ENCODE results near the gene MKNK2. TPM values are rescaled to one million over a fixed set of nuclear protein-coding genes. Genes with fewer than 3 reads are reported as not detected.
A peak's percentile ranks its signal among the peaks of the same experiment; 100 is the strongest.

The MKNK2 gene
- total RNA-seq, 1 experiment from 2014 or later: 80.9 TPM

- DNase-seq (ENCODE audit: low read depth): peak; percentile 96
These were observed 18.6 kb downstream of the MKNK2 start for GRCh38 chr19:2032296-2032941.

DNA sequence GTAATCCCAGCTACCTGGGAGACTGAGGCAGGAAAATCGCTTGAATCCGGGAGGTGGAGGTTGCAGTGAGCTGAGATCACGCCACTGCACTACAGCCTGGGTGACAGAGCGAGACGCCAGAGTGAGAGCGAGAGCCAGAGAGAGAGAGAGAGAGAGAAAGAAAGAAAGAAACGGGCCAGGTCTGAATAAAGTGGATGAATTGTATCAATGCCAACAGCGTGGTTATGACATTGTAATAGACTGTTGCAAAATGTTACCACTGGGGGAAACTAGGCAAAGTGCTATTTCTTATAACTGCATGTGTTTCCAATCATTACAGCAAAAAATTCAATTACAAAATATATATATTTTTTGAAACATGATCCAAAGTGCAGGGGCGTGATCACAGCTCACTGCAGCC is 23.7 kb downstream of the MKNK2 start:
- peak; percentile 59 for DNase-seq (ENCODE audit: low read depth)

DNA sequence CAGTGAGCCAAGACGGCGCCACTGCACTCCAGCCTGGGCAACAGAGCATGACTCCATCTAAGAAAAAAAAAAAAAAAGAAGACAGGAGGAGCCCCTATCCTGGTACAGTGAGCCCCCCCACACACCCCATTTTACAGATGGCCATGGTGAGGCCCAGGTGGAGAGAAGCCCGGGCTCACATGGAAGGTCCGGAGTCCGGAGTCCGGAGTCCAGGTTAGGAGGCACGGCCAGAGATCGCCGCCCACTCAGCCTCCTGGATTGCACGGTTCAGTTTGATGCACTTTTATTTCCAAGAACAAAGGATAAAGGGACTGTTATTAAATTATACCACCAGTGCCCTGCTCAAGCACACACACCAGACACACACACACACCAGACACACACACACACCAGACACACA is 24.3 kb downstream of the MKNK2 start:
- no peak for DNase-seq (ENCODE audit: low read depth)

DNA sequence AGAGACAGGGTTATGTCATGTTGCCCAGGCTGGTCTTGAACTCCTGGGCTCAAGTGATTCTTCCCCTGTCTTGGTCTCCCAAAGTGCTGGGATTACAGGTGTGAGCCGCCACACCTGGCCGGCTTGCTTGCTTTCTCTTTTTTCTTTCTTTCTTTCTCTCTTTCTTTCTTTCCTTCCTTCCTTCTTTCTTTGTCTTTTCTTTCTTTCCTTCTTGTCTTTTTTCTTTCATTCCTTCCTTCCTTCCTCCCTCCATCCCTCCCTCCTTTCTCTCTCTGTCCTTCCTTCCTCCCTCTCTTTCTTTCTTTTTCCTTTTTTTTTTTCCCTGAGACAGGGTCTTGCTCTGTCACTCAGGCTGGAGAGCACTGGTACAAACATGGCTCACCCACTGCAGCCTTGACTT is 28.8 kb downstream of the MKNK2 start:
- DNase-seq (ENCODE audit: low read depth): no peak

DNA sequence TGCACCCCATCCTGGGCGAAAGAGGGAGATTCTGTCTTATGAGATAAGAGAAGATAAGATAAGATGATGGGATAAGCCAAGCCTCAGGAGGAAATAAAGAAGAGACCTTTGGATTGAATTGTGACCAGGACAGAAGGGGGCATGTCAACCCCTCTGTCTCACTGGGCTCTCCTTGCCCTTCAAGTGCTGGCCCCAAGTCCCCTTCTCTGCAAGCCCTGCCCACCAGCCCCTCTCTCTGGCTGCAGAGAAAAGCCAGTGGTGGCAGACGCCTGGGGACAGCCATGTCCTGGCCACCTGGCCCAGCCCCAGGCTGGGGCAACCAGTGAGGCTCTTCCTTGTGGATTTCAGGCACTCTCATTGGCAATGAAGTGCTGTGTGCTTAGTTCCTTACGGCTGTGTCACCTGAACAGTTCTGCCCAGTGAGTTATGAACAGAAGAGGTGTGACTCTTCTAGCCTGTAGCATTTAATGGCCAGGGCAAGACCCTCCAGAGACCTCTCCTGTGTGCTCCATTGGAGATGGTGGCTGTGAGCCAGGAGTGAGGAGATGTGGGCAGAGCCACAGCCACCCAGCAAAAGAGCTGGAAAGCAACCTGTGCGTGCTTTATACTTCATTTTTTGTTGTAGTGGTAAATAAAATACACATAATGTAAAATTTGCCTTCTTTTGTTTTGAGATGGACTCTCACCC is 29.4 kb downstream of the MKNK2 start:
- DNase-seq (ENCODE audit: low read depth): no peak

DNA sequence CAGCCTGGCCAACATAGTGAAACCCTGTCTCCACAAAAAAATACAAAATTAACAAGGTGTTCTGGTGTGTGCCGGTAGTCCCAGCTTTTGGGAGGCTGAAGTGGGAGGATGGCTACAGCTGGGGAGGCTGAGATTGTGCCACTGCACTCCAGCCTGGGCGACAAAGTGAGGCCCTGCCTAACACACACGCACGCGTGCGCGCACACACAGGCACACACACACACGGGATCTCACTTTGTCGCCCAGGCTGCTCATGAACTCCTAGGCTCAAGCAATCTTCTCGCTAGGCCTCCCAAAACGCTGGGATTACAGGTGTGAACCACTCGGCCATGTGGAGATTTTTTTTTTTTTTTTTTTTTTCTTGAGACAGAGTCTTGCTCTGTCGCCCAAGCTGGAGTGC is 32.3 kb downstream of the MKNK2 start:
- no peak for DNase-seq (ENCODE audit: low read depth)

DNA sequence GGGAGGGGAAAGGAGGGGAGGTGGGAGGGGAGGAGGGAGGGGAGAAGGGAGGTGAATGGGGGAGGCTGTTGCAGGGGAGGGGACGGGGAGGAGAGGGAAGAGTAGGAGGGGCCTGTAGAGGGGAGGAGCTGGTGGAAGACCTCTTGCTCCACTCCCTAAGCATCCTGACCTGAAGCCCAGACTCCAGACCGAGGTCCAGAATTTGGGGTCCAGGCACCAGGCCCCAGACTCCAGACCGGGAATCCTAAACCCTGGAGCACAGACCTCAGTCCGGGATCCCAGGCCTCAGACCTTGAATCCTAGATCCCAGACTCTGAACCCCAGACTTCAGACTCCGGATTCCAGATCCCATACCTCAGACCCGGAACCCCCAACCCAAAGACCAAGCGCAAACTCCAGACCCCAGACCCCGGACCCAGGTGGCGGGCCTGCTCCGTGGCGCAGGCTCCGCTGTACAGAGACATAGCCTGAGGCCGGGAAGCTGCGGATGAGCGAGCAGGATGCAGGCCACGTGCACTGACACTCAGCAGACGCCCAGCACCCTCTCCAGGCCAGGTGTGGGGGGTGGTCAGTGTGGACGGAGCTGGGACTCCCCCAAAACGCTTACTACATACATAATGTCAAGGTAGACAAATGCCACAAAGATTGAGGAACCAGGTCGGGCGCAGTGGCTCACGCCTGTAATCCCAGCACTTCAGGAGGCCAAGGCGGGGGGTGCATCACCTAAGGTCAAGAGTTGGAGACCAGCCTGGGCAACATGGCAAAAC is 34.8 kb downstream of the MKNK2 start:
- DNase-seq (ENCODE audit: low read depth): peak; percentile 74

DNA sequence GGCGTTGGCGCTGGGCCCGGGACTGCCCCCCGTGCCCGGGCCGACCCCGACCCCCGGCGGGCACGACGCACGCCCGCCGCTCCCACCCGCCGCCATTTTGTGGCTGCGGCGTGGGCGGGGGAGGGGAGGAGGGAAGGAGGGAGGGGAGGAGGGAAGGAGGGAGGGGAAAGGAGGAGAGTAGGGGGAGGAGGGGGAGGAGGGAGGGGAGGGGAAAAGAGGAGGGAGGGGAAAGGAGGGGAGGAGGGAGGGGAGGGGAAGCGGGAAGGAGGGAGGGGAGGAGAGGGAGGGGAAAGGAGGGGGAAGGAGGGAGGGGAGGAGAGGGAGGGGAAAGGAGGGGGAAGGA is 35.5 kb downstream of the MKNK2 start, which contains the start of gene BTBD2:
Gene BTBD2, minus strand, starts transcription at position 107 of the 343 bp plus-strand sequence. Its CDS starts 11 bp downstream, at position 96.
- DNase-seq (ENCODE audit: low read depth): peak; percentile 51

- DNase-seq (ENCODE audit: low read depth): no peak
These were observed 36.1 kb downstream of the MKNK2 start for GRCh38 chr19:2014731-2015607.

GRCh38 chr19:2014131-2014571 is 36.9 kb downstream of the MKNK2 start:
- no peak for DNase-seq (ENCODE audit: low read depth)

DNA sequence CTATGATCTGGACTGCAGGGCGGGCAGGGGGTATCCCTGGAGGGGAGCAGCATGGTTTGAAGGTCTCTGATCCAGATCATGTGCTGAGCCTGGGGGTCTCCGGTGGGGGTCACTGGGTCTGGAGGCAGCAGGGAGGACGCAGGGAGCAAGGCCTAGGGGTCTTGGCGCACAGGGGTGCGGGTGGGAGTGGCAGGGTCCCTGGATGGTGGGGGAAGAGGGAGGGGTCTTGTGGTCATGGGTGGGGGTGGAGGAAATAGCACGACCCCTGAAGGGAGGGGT is 37.4 kb downstream of the MKNK2 start:
- no peak for DNase-seq (ENCODE audit: low read depth)

DNA sequence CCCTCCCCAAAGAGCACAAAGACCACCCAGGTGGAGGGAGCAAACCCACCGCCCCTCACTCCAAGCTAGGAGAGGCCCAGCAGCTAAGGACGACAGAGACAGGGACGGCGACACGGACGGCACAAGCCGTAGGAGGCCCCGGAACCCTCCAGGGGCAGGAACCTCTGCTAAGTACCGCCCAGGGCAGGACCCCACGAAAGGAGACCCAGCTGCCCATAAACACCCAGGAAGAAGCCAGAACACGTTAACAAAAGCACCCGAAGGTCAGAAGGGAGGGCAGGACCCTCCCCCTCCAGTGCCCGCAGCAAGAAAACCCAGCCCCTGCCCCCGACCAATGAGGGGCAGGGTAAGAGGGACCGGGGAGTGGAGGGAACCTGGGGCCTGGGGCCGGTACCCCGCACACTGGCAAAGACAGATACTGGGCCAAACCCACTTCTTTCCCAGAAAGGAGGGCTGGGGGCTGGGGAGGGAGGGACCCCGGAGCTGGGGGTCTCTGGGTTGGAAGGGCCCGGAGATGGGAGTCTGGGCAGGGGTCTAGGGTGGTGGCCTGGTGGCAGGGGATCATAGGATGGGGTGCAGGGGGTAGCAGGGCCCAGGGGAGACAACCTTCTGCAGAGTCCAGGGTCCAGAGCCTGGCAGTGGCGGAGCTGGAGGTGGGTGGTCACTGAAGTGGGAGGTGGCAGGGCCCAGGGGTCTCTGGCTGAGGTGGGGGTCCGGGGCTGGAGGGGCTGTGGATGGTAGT is 37.9 kb downstream of the MKNK2 start:
- no peak for DNase-seq (ENCODE audit: low read depth)

GRCh38 chr19:2011169-2011568 is 39.9 kb downstream of the MKNK2 start:
- no peak for DNase-seq (ENCODE audit: low read depth)

DNA sequence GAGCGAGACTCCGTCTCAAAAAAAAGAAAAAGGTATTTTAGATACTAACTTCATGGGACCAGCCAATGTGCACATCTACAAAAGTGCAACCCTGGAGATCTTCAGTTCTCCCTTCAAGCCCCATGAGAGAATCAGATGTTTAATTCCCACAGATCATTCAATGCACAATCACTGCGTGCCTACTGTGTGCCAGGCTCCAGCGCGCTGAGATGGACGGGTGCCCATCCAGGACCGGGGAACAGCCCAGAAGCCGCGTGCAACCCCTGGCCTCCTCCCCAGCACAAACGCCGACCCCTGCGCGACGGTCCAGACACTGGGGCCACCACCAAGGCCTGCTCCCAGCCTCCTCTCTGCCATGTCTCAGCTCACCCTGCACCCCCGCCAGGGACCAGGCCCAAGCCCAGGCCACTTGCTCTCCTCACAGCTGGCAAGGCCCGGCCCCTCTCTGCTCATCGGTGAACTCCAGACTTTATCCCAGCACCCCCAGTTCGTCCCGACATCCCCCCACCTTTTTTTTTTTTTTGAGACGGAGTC is 40.8 kb downstream of the MKNK2 start:
- DNase-seq (ENCODE audit: low read depth): no peak

DNA sequence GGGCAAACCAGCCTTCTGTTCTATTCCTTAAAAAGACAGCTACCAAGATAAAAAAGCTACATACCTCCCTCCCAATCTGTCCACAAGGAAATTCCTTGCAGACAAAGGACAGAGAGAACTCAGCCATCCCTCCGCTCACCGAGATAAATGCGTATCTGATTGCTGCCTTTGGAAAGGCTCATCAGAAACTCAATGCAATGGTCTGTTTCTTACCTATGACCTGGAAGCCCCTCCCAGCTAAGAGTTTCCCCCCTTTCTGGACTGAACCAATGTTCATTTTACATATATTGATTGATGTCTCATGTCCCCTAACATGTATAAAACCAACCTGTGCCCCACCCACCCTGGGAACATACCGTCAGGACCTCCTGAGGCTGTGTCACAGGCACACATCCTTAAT is 47.2 kb downstream of the MKNK2 start:
- DNase-seq (ENCODE audit: low read depth): no peak

- DNase-seq (ENCODE audit: low read depth): no peak
These were observed 51.1 kb downstream of the MKNK2 start for GRCh38 chr19:1999856-2000515.

GRCh38 chr19:1998712-1999708 is 52.0 kb downstream of the MKNK2 start:
- DNase-seq (ENCODE audit: low read depth): no peak

DNA sequence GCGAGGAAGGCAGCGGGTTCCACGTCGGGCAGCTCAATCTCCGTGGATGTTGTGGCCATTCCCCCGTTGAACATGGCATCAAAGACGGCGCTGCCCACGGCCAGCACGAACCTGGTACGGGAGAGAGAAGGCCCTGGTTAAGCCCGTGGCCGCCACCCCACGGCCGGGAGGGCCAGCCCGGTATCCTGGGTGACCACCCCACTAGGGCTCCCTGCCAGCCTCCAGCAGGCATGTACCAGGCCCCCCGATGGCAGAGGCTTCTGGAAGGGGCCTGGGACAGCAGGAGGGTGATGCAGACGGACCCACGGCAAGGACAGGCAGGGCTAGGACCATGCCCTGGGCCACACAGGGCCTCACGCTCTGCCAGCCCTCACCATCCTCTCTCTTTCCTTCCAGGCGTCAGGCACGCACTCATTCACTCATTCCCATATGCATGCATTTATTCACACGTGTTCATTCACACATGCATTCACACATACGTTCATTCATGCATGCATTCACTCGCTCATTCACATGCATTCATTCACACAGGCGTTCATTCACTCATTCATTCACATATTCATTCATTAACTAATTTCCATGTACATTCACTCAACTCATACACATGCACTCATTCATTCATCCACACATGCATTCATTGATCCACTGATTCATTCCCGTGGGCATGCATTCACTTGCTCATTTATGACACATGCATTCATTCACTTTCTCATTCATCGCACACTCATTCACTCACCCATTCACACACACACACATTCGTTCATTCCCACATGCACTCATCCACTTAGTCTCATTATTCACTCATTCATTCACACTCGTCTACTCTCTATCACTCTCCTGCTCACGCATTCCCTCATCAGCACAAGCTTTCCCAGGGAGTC is 53.5 kb downstream of the MKNK2 start:
- no peak for DNase-seq (ENCODE audit: low read depth)

All from M059J (cell line).